GM18505 (cell line): Measurements from ENCODE around the gene PDE10A.
A peak's percentile ranks its signal among the peaks of the same experiment; 100 is the strongest.

ENCODE experiments used
- ATAC-seq: cut with Tn5 transposase; IDR thresholded peaks from one replicate; pipeline ENCODE4 v1.9.1; 2021; ENCODE audit not compliant: unreplicated experiment
- POLR2A ChIP-seq: IDR thresholded peaks from 4 replicates; pipeline ENCODE4 v1.6.1; 2011; ENCODE audit warnings: borderline replicate concordance; ENCODE audit not compliant: insufficient read depth, insufficient read length; ENCODE audit errors: extremely low read depth

PDE10A gene

DNA sequence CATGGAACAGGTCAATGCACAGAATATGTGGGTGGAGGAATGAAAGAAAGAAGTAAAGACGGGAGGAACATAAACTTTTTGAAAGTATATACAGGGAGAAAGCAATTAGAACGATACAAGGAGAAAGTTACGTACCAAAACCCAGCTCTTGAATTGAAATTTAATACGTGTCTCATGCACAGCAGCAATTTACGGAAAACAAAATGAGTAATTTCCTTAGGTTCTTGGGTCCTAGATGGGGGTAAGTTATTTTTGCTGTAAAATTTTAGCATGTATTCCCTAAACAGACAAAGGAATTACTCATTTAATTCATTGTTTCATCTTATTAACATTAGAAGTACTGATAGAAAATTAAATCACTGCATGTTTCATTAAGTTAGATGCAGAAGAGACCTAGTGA, 75.8 kb downstream of the PDE10A start:
- no peak for ATAC-seq
- TF ChIP-seq POLR2A = no peak

DNA sequence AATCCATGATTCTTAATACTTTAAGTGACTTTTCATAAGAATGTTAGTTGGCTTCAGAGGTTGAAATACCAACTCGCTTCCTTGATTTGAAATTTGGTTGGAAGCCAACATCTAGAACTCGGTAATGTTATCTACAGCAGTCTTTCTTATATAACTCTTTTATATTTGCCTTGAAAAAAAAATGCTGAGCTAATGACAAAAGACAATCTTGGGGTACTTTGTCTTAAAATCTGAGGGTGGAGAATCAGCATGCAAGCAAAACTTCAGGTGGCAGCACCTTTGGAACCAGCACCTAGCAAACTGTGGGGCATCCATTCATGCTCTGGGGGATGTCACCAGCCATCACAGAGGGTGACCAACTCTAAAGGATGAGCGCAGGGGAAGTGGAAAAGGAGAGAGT, 76.3 kb downstream of the PDE10A start:
- no peak for TF ChIP-seq POLR2A
- no peak for ATAC-seq

DNA sequence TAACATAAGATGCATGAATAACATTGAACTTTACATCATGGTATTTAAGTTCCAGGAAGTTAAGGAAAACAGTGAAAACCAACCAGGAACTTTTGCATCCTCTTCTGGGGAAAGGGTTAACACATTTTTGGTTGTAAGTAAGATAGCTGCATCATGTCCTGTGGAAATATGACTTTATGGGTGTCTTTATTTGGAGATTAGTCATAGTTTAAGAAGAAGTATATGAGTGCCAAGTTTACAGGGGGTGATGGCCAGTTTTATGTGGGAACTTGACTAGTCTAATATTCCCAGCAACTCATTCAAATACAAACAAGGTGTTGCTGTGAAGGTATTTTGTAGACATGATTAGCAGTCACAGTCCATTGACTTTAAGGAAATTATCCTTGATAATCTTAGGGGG, 78.0 kb downstream of the PDE10A start:
- TF ChIP-seq POLR2A = no peak
- no peak for ATAC-seq

DNA sequence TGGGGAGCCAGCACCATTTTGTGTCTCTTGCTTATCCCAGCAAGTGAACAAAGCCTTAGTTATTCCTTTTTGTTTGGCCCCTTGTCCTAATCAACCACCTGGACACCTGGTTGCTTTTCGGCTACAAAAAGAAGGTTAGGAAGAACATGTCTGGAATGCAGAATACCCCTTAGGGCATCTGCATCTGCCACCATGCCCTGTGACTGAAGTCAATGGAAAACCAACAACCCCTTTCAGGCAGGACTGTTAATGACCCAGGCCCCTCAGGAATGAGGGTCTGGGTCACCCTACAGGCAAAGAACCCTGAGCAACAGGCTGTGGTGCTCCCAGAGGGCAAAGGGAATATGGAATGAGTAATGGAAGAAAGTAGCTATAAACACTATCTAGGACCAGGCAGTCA, 78.5 kb downstream of the PDE10A start:
- no peak for ATAC-seq
- no peak for TF ChIP-seq POLR2A

DNA sequence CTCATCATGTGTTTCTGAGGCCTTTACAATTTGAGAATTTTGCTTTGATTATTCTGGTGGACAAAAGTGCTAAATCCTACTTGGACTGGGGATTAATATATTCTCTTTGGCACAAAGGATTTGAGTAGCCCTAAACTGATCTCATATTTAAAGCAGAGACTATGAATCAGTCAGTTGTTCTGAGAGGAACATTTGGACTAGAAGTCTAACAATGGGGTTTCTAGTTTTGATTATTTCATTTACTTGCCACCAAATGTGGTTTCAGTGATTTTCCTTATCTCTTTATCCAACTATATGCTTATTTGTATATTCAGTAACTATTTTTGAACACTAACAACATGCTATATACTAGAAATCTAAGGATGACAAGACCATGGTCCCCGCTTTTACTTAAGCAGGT, 81.4 kb downstream of the PDE10A start:
- ATAC-seq = no peak
- TF ChIP-seq POLR2A = no peak

DNA sequence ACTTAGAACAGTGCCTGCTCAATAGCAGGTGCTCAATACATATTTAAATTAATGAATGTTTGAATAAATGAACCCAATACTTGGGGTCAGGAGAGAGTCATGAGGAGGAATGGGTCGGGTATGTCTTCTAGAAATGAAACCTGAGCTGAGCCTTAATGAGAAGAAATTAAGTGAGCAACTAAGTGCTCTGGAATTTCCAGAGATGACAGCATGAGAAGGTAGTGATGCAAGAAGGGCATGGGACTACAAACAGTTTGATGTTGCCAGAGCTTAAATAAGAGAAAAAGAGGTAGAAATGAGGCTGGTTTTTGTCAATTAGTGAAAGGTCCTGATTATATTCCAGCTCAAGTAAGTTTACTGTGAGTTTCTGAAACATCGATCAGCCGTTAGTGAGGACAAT, 82.9 kb downstream of the PDE10A start:
- TF ChIP-seq POLR2A = no peak
- no peak for ATAC-seq

DNA sequence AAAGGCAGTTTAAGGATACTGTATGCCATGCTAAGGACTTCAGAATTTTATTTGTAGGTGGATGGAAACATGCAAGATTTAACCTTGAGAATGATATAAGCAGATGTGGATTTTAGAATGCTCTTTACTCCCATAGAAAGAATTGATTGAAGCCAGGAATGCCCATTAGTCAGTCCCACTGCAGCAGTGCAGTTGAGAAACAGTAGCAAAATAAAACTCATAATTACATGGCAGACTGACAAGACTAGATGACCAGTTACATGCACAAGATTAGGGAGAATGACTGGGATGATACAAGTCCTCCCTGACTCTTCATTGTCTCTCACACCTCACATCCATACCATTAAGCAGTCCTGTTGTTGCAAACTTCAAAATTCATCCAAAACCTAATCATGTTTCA, 83.9 kb downstream of the PDE10A start:
- ATAC-seq = no peak
- no peak for TF ChIP-seq POLR2A

DNA sequence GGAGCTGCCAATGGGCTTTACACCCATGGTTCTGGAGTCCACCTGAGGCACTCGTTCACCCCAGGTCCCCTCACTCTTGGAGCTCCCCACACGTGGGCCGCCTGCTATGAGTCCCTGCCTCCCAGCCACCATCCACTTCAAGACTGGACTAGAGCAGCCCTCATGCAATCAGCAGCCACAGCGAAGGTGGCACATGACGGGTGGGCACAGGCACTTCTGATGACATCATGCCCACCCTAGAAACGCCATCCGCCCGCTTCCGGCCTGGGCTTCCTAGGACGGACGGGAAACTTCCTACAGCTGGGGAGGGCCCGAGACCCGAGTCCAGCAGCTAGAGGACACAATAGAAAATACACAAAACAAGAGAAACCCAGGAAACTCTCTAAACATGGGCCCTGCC, 85.5 kb downstream of the PDE10A start:
- TF ChIP-seq POLR2A = no peak
- ATAC-seq = no peak

DNA sequence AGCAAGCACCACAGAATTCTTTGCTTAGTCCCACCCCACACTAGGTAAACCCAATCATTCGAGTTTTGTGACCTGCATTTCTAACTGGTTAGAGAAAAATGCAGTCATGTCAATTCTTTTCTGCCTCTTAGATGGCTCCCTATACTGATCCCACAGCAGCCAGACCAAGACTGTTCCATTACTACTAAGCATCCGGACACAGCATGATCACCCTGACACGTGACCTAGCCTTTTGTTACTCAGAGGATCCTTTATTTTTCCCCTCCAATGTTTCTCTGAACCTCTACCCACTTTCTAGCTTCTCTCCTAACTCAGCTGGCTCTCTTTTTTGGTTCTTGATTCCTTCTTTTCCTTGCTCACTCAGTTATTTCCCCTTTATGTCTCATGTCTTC, 87.9 kb downstream of the PDE10A start:
- TF ChIP-seq POLR2A = no peak
- no peak for ATAC-seq

DNA sequence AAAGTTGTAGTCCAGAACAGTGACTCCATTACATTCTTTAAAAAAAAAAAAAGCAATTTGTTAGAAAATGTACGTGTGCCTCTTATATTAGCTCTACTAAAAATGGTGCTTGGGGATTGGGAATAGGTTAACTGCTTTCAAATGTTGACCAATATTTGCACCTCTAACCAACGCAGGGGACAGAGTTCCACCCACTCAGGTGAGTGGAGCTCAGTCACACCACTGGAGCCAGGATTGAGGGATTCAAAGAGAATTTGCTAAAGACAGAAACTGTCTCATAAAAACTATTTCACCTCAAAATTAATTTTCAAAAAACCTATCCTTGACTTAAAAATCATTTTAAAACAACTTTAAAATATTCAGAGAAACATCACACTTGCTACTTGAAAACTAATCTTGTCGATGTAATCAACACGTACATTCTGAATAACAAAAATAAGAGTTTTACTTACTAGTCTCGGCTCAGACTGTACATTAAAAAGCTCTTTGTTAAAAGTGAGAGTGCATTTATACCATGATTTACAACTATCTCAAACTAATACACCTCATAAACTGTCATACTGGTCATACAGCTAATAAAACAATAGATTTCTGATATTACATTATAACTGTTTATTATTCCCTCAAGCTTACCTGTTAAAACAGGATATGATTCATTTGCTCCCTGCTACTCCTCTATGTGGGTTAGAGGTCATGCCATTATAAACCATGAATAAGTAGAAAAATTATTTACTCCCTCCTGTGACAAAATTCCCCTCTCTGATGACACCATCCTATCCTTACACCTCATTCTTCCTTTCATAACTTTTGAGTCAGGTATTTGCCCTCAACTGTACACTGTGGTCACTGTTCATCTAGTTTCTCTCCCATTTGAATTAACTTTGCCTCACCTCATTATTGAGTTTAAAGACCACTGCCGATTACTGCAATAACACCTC, 88.6 kb downstream of the PDE10A start:
- no peak for ATAC-seq
- no peak for TF ChIP-seq POLR2A

DNA sequence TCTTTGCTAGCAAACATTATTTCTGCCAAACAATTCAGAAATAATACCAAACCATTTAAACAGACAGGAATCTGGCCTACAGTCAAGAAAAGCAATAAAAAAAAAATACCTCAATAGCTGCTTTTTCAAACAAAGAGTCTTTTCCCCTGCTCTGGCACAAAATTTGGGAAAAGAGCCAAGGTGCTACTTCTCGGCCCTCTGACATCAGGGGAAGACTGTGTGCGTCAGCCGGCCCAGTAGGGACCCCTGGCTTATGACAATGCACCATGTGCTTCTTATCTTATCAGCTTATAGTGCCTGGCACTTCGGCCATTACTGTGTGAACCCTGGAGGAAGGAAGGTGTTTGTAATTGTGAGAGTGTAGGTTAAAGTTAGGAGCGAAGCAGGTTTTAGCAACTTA, 89.4 kb downstream of the PDE10A start:
- no peak for ATAC-seq
- no peak for TF ChIP-seq POLR2A

DNA sequence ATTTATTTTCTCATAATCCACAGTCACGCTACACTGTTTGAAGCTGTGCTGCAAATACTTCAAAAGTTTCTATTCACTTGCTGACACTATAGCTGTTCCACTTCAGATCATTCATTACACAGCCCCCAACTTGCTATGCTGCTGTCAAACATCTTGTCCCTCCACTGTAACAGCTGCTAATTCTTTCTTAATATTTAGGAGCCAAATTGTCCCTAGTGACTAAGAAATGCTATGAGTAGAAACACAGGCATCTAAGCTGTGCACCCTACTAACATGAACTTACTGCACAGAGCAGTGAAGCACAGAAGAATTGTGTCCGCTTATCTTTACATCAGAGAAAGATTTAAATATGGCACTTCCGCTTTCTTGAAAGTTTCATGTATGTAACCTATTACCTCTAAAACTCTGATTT, 91.3 kb downstream of the PDE10A start:
- ATAC-seq = peak; percentile 95

DNA sequence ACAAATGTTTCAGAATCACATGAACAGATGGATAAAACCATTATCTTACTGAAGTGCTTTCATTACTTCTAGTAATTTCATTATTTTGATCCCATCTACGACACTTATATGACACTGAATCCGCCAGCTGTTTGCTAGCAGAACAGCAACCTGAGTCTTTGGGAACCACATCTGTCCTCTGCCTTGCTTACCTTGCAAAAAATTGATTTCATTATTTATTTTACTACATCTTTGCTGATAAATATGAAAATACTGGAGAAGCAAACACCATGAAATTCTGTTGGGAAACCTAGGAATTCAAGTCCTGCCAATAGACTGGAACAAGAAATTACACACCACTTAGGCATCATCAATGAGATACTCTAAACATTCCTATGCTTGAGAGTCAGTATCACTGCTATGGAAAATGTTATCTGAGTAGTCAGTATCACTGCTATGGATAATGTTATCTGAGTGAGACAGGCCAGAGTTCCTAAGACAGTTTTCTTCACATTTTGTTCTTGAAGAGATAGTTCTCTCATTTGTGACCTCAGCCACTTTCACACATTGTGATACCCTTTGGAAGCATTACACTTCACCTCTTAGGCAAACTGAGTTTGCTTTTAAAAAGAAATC, 91.9 kb downstream of the PDE10A start:
- TF ChIP-seq POLR2A = no peak
- no peak for ATAC-seq

More for the DNA sequence above, 91.3 kb downstream of the PDE10A start:
- TF ChIP-seq POLR2A = no peak

DNA sequence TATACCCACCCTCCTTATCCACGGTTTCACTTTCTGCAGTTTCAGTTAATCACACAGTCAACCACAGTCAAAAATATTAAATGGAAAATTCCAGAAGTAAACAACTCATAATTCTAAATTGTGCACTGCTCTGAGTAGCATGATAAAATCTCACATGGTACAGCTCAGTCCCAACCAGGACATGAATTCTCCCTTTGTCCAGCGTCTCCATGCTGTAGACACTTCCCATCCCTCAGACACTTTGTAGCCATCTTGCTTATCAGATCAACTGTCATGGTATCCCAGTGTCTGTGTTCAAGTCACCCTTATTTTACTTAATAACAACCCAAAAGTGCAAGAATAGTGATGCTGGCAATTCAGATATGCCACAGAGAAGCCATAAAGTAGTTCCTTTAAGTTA, 94.7 kb downstream of the PDE10A start:
- no peak for TF ChIP-seq POLR2A
- no peak for ATAC-seq
